A673 (cell line): ENCODE results near the gene ARTN. TPM values are rescaled to one million over a fixed set of nuclear protein-coding genes. Genes with fewer than 3 reads are reported as not detected.

Experiments used
- BruUV-seq: library from RNA; stranded (reverse); fragments of 400-500 nt; replicated peaks from 2 replicates; lab custom pipeline; 2021; lab: Mats Ljungman, UMichigan
- CTCF ChIA-PET: fragments of 300-600 bp; sonication (Branson Sonifier 250); formaldehyde crosslinking; loops from one replicate; lab custom pipeline; 2022; ENCODE audit warnings: antibody characterized with exemption; lab: Charles Lee
- POLR2A ChIA-PET: fragments of 300-600 bp; sonication (Branson Sonifier 250); formaldehyde crosslinking; loops from one replicate; lab custom pipeline; 2022; ENCODE audit warnings: antibody characterized with exemption; ENCODE audit not compliant: low non-redundant PET; lab: Charles Lee
- DNase-seq: peaks from one replicate; pipeline ENCODE4 v3.0.0-alpha.2; 2015; ENCODE audit warnings: low spot score
- H3K27ac ChIP-seq: fragments of 200-600 bp; sonication (generic); 2 replicates; pipeline ENCODE4 v1.5.1; 2016; ENCODE audit warnings: mixed run types, low read depth, mild to moderate bottlenecking, mixed read lengths, antibody characterized with exemption, low read length; ENCODE audit not compliant: poor library complexity, severe bottlenecking
- H3K27me3 ChIP-seq: fragments of 200-600 bp; sonication (generic); replicated peaks from 2 replicates; pipeline ENCODE4 v1.6.1; 2017; ENCODE audit warnings: mixed run types, low read depth, mild to moderate bottlenecking, mixed read lengths, antibody characterized with exemption, low read length; ENCODE audit not compliant: insufficient read depth, poor library complexity
- H3K36me3 ChIP-seq: fragments of 200-600 bp; sonication (generic); 2 replicates; pipeline ENCODE4 v1.6.1; 2016; ENCODE audit warnings: mixed run types, mild to moderate bottlenecking, mixed read lengths, antibody characterized with exemption, low read length; ENCODE audit not compliant: insufficient read depth, poor library complexity, severe bottlenecking
- H3K4me1 ChIP-seq: fragments of 200-600 bp; sonication (generic); 2 replicates; pipeline ENCODE4 v1.6.1; 2017; ENCODE audit warnings: mixed run types, mild to moderate bottlenecking, mixed read lengths, antibody characterized with exemption, low read length; ENCODE audit not compliant: insufficient read depth, poor library complexity, severe bottlenecking
- H3K4me3 ChIP-seq: fragments of 200-600 bp; sonication (generic); 2 replicates; pipeline ENCODE4 v1.5.1; 2016; ENCODE audit warnings: low read depth, mixed run types, mild to moderate bottlenecking, mixed read lengths, low read length; ENCODE audit not compliant: poor library complexity, severe bottlenecking
- H3K9me3 ChIP-seq: fragments of 200-600 bp; sonication (generic); 2 replicates; pipeline ENCODE4 v1.6.1; 2016; ENCODE audit warnings: mixed run types, low read depth, mild to moderate bottlenecking, mixed read lengths, antibody characterized with exemption, low read length; ENCODE audit not compliant: poor library complexity, severe bottlenecking
- CTCF ChIP-seq: fragments of 300-800, 200-600 bp; sonication (generic); conservative IDR thresholded peaks from 2 replicates; pipeline ENCODE4 v1.5.1; 2017; ENCODE audit warnings: low read depth, mild to moderate bottlenecking, antibody characterized with exemption, low read length, moderate library complexity, mixed read lengths
- EZH2 ChIP-seq: fragments of 200-600 bp; sonication (generic); IDR thresholded peaks from 2 replicates; pipeline ENCODE4 v1.6.1; 2017; ENCODE audit warnings: borderline replicate concordance, low read depth, mild to moderate bottlenecking, mixed read lengths, antibody characterized with exemption, low read length; ENCODE audit not compliant: poor library complexity, severe bottlenecking
- intact Hi-C: fragments of 100-400 bp; cut with micrococcal nuclease; formaldehyde crosslinking; loops from one replicate; pipeline ENCODE4 v1.10.0; 2022; ENCODE audit not compliant: unreplicated experiment
- total RNA-seq: library from RNA; stranded (reverse); gene quantifications from 2 replicates; pipeline ENCODE4 v1.2.3, GENCODE V29; 2021

ARTN gene
- total RNA-seq, 1 experiment from 2014 or later = 28.1 TPM

GRCh38 chr1:43932786-43933385 lies 715 bp upstream of the ARTN start:
- Histone ChIP-seq H3K4me3 (peak overlapping the region; percentile 53), H3K27me3 (no peaks in the 10 kb centered on the region), H3K36me3 (peaks cover 14% of the 10 kb centered on the region), H3K9me3 (no peaks in the 10 kb centered on the region), H3K27ac (peak overlapping the region; percentile 63), H3K4me1 (peaks cover 32% of the 10 kb centered on the region)
- CTCF ChIA-PET = interaction anchor here (0.6 to 7.0 kb wide), 2 partner anchors 164 to 168 kb away, joined by 3 to 238 read pairs; no protein-coding TSS in a partner anchor
- BruUV-seq = no TSS peak
- intact Hi-C loops = no loop called here
- TF ChIP-seq CTCF (no peak), EZH2 (no peak)
- POLR2A ChIA-PET = no interaction called here
- no peak for DNase-seq

GRCh38 chr1:43934101-43934985 lies 742 bp downstream of the ARTN start:
- Histone ChIP-seq H3K36me3 (peaks cover 14% of the 10 kb centered on the region), H3K4me1 (peaks cover 32% of the 10 kb centered on the region), H3K27ac (peak overlapping the region; percentile 63), H3K4me3 (peak overlapping the region; percentile 53), H3K9me3 (no peaks in the 10 kb centered on the region), H3K27me3 (no peaks in the 10 kb centered on the region)
- CTCF ChIA-PET = interaction anchor here (0.5 to 7.0 kb wide), 22 partner anchors 10 to 707 kb away, joined by 3 to 238 read pairs (median 4); partner anchors contain the start of gene KDM4A
- DNase-seq = peak; percentile 89
- BruUV-seq = TSS peak; percentile 38
- TF ChIP-seq CTCF (peak; percentile 91), EZH2 (no peak)
- intact Hi-C loops = loop anchor here (1.0 to 2.0 kb wide), 3 partner anchors 74 to 406 kb away; no protein-coding TSS in a partner anchor
- POLR2A ChIA-PET = interaction anchor here (0.6 to 1.3 kb wide), 5 partner anchors 74 to 707 kb away, joined by 3 to 9 read pairs (median 4); no protein-coding TSS in a partner anchor

GRCh38 chr1:43934986-43935324 lies 1.4 kb downstream of the ARTN start:
- intact Hi-C loops = loop anchor here (1.0 to 2.0 kb wide), 3 partner anchors 74 to 406 kb away; no protein-coding TSS in a partner anchor
- no TSS peak for BruUV-seq
- Histone ChIP-seq H3K27me3 (no peaks in the 10 kb centered on the region), H3K36me3 (peaks cover 14% of the 10 kb centered on the region), H3K4me3 (peak overlapping the region; percentile 53), H3K9me3 (no peaks in the 10 kb centered on the region), H3K27ac (peak overlapping the region; percentile 63), H3K4me1 (peaks cover 32% of the 10 kb centered on the region)
- DNase-seq = no peak
- CTCF ChIA-PET = interaction anchor here (0.6 to 7.0 kb wide), 18 partner anchors 10 to 708 kb away, joined by 3 to 238 read pairs (median 5); partner anchors contain the start of gene KDM4A
- TF ChIP-seq CTCF = no peak; the same call in 1 of the 2 replicates
- no peak for TF ChIP-seq EZH2
- POLR2A ChIA-PET = interaction anchor here (0.6 to 1.3 kb wide), 5 partner anchors 74 to 708 kb away, joined by 3 to 9 read pairs (median 4); no protein-coding TSS in a partner anchor
